WERI-Rb-1 (cell line): ENCODE data around the gene MUC2.

Experiments
- DNase-seq: peaks from one replicate; pipeline ENCODE4 v3.0.0-alpha.2; 2020
- H3K27ac ChIP-seq: fragments of 250-450 bp; sonication (Bioruptor Pico); 2 replicates; pipeline ENCODE4 v1.5.1; 2020; ENCODE audit warnings: mild to moderate bottlenecking, moderate library complexity
- H3K27me3 ChIP-seq: fragments of 250-450 bp; sonication (Bioruptor Pico); 2 replicates; pipeline ENCODE4 v1.5.1; 2021; ENCODE audit warnings: mild to moderate bottlenecking, low read depth, moderate library complexity; ENCODE audit not compliant: insufficient read depth, severe bottlenecking
- H3K36me3 ChIP-seq: fragments of 250-450 bp; sonication (Bioruptor Pico); 2 replicates; pipeline ENCODE4 v1.5.1; 2020; ENCODE audit warnings: mild to moderate bottlenecking, moderate library complexity
- H3K4me3 ChIP-seq: 2 replicates; pipeline ENCODE4 v1.5.1; 2011; ENCODE audit warnings: low read depth, mild to moderate bottlenecking, control low read depth, low read length
- H3K9me3 ChIP-seq: fragments of 250-450 bp; sonication (Bioruptor Pico); 2 replicates; pipeline ENCODE4 v1.5.1; 2021; ENCODE audit warnings: mild to moderate bottlenecking, moderate library complexity; ENCODE audit not compliant: severe bottlenecking
- CTCF ChIP-seq: IDR thresholded peaks from 2 replicates; pipeline ENCODE4 v1.5.1; 2011; ENCODE audit warnings: low read depth, mild to moderate bottlenecking, control low read depth, inconsistent platforms, low read length

MUC2 gene

DNA sequence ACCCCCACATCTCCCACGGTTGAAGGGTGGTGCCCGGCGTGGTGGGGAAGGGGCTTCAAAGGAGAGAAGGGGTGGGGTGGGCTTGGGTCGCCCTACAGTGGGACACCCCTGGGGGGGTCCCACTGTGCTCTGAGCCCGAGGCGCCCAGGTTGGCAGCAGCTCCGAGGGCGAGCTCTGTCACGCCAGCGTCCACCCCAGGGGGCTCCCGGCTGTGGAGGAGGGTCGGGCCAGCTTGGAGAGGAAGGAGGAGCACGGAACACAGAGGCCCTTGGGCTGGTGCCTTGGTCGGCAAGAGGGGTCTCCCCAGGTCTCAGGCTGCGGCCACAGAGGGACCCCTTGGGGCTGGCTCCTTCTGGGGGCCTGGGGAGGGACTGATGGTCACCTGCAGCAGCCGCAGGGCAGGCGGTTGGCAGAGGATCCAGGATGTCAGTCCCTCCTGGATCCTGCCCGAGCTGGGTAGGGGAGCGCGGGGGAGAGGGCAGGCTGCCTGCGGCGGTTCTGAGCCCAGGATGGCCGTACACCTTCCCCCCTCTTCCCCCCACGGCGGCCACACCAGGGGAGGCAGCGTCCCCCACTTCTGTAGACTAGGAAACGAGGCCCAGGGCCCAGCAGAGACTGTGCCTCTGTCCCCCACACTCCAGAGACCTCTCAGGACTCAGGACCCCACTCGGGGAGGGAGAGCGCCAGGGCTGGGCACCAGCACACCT is 38.9 kb upstream of the MUC2 start:
- no peak for TF ChIP-seq CTCF
- Histone ChIP-seq H3K36me3 (no peaks in the 10 kb centered on the region), H3K9me3 (no peaks in the 10 kb centered on the region), H3K27me3 (no peaks in the 10 kb centered on the region), H3K27ac (no peak overlapping the region), H3K4me3 (no peak overlapping the region)
- no peak for DNase-seq

- H3K27me3 ChIP-seq = no peaks in the 10 kb centered on the region
- no peaks in the 10 kb centered on the region for H3K36me3 ChIP-seq
- no peak within 1 kb of the TSS for H3K4me3 ChIP-seq
- H3K27ac ChIP-seq = no peak within 1 kb of the TSS
- no peak for TF ChIP-seq CTCF
- H3K9me3 ChIP-seq = no peaks in the 10 kb centered on the region
- DNase-seq = no peak
Observed at GRCh38 chr11:1036303-1036923, 38.3 kb upstream of the MUC2 start, which contains the start of gene MUC6. Gene MUC6 (minus strand): TSS chr11:1036718. CDS start chr11:1036655, 63 bp downstream.

DNA sequence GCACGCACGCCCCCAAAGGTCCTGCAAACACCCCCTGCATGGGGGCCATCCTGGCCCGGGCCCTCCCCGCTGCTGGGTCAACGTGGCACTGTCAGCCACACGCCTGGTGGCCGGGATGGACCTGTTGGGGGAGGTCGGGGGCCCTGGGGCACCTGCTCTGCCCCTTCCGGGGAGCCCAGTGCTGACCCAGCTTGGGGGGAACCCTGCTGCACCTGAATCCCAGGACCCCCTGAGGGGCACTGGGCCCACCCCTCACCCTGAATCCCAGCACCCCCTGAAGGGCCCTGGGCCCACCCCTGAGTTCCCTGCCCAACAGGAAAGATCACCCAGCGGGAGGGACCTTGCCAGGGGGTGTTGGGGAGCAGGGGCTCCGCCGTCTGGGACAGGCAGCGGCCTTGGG is 37.7 kb upstream of the MUC2 start:
- Histone ChIP-seq H3K27me3 (no peaks in the 10 kb centered on the region), H3K36me3 (no peaks in the 10 kb centered on the region), H3K9me3 (no peaks in the 10 kb centered on the region), H3K4me3 (no peak overlapping the region), H3K27ac (no peak overlapping the region)
- no peak for TF ChIP-seq CTCF
- no peak for DNase-seq

GRCh38 chr11:1037506-1038055 is 37.1 kb upstream of the MUC2 start:
- TF ChIP-seq CTCF = no peak
- Histone ChIP-seq H3K36me3 (no peaks in the 10 kb centered on the region), H3K27ac (no peak overlapping the region), H3K9me3 (no peaks in the 10 kb centered on the region), H3K27me3 (no peaks in the 10 kb centered on the region), H3K4me3 (no peak overlapping the region)
- no peak for DNase-seq

DNA sequence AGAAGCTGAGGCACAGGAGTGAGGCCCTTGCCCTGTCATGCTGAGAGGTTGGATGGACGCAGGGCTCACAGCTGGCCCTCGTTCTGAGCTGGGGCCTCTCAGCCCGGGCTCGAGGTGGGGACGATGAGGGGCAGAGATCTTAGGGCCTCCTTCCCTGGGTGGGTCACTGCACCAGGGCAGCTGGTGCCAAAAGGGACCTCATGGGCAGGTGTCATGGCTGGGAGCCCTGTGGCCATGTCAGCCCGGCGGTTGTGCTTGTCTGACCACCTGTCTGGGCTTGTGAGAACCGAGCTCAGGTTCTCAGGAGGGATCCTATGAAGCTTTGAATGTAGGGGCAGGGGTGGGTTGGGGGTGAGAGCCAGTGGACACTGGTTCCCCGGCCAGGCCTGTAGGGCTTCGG is 36.3 kb upstream of the MUC2 start:
- DNase-seq = no peak
- no peak overlapping the region for H3K4me3 ChIP-seq
- H3K27ac ChIP-seq = no peak overlapping the region
- no peak for TF ChIP-seq CTCF
- H3K9me3 ChIP-seq = no peaks in the 10 kb centered on the region
- no peaks in the 10 kb centered on the region for H3K36me3 ChIP-seq
- no peaks in the 10 kb centered on the region for H3K27me3 ChIP-seq
